SKM-1 treated with dmso at 0.1 percent for 144 hours (cell line): ENCODE data around the gene ZNF518B.

Source experiments
- DNase-seq: peaks from one replicate; lab custom pipeline; 2025; ENCODE audit not compliant: unreplicated experiment; lab: John Stamatoyannopoulos, UW

The ZNF518B gene

DNA sequence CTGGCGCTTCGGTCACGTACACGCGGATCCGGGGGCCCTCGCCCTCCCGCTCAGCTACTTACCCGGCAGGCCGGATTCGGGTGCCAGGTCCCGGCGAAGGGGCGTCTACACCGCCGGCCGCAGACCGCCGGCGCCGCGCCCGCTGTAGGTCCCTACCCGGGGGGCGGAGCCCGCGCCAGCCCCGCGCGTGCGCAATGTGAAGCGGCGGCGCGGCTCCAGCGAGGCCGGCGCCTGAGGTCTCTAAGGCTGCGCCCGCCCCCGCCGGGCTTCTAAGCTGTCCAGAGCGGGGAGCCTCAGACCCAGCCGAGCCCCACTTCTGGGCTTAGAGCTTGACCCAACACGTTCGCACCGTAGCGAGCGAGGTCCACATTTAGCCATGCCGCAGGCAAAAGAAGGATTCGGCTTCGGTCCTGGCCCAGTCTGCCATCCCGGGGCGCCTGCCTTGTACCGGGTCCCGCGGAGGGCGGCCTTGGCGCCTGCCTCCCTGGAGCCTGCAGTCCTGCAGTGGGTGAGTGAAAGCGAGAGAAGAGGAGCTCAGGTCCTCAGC, at the start of gene ZNF518B:
TSS of gene ZNF518B (minus strand) at position 172 of the 547 bp plus-strand sequence. CDS start 11,098 bp downstream, outside the sequence.
- peak; percentile 53 for DNase-seq

- peak; percentile 49 for DNase-seq
Measured at GRCh38 chr4:10506077-10506476, 48.9 kb upstream of the ZNF518B start.

DNA sequence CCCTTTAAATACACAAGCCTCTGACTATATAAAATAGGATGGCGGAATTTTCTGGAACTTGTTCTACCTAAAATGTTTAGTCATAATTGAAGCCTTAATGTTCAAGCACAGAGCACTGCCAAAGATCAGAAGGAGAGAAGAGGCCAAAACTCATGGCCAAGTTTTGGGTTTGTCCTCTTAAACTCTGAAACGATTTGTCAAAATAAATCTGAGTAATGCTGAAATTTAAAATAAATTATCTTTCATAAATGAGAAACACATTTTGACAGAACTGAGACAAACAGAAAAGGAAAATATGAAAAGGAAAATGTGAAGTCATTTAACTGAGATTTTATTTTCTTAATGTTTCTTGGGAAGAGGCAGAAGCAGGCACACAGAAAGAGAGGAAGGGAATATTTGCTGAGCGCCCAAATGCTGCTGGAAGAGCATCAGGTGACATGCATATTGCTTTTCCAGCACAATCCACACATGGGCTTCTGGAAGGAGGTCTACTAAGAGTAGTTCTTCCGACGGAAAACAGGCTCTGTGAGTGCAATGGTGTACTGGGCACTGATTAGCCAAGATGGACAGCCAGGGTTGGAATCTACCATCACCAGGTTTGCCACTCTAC, 47.4 kb upstream of the ZNF518B start:
- DNase-seq = no peak

- no peak for DNase-seq
Measured at GRCh38 chr4:10502717-10503116, 45.5 kb upstream of the ZNF518B start.

GRCh38 chr4:10500776-10501175, 43.5 kb upstream of the ZNF518B start:
- no peak for DNase-seq

GRCh38 chr4:10496200-10496599, 39.0 kb upstream of the ZNF518B start:
- DNase-seq = no peak

DNA sequence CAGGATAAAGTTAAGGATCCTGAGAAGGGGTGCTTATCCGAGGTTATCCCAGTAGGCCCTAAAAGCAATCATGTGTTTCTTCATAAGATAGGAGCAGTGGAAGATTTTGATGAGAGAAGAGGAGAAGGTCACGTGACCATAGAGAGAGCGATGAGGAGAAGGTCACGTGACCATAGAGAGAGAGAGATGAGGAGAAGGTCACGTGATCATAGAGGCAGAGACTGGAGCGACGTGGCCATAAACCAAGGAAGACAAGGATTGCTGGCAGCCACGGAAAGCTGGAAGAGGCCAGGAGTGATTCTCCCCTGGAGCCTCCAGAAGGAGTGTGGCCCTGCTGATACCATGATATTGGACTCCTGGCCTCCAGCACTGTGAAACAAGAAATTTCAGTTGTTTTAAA, 38.4 kb upstream of the ZNF518B start:
- no peak for DNase-seq

DNA sequence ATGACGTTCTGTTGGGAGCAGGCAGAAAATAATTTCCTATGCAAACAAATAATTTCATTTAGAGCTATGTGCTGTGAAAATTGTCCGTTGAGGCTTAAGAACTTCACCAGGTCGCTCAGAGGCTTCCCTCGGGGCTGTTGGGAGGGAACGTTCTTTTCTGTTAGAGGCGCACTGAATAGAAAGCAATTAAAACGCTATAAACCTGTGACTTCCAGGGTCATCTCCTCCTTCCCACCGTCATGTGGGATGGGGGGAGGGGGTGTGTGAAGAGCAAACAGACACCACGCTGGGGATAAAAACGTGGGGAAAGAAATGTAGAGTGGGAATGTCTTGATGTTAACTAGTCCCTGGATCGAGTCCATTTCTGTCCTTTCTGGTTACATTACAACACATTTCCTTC, 35.2 kb upstream of the ZNF518B start:
- no peak for DNase-seq

DNA sequence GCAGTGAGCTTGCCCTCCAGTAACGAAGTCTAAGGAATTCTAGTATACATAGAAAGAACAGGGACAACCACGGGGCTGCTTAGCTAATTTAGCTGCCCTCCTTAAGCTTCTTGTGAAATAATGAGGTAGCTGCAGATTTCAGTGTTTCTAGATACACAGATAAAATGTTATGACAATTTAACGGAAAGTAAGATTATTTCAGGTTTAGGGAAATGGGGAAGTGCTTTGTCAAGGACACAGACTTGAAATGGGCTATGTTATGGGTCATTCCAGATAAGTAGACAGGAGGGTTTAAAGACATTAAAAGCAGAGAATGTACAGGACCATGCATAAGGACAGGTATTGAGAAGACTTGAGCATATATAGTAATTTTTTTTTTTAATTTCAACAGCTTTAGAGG, 34.2 kb upstream of the ZNF518B start:
- no peak for DNase-seq

DNA sequence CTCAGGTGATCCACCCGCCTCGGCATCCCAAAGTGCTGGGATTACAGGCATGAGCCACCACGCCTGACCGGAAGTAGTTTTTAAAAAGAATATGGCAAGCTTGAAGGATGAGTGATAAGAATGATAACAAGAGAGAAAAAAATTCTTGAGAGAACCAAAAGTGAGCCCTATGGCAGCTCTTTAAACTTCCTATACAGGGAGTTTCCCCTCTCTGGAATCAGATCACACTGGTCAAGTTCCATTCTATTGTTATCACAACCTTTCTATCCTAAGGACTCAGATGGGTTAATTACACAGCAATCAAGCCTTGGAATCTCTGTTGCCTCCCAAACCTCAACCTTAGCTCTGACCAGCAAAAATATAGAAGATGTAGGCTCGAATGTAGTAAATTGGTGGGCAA, 33.8 kb upstream of the ZNF518B start:
- DNase-seq = no peak

- DNase-seq = no peak
Measured at GRCh38 chr4:10482913-10483312, 25.7 kb upstream of the ZNF518B start.

GRCh38 chr4:10480616-10481015, 23.4 kb upstream of the ZNF518B start:
- DNase-seq = no peak

DNA sequence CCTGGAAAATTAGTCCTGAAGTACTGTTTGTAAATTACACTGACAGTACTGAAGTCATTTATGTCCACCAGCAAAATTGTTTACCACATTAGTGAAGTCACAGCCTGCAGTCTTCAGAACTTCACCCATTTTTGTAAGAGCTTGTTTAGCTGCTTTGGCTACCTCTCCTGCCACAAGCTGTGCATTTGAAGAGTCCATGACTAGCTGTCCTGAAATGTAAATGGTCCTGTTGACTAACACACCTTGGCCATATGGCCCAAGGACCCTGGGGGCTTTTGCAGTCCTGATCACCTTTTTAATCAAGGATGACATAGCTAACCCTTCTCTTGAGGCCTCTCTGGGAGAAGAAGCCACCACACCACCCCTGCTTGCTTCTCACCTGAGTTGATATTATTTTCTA, 21.4 kb upstream of the ZNF518B start:
- DNase-seq = no peak

DNA sequence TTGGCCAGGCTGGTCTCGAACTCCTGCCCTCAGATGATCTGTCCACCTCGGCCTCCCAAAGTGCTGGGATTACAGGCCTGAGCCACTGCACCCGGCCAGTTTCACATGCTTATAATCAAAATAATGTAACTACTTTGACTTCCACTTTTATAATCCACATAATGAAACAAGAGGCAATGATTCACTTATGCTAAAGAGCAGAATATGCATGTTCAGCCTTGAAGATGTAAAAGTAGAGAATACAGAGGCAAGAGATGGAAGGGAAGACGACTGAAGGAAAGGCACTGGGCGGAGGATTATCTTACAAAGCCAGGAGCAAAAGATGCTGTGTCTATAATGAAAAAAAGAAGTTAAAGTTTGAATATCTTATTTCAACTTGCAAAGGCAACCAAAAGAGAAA, 13.3 kb upstream of the ZNF518B start:
- DNase-seq = no peak

- no peak for DNase-seq
Measured at GRCh38 chr4:10466161-10466560, 8.9 kb upstream of the ZNF518B start.

GRCh38 chr4:10462876-10463275, 5.7 kb upstream of the ZNF518B start:
- no peak for DNase-seq

DNA sequence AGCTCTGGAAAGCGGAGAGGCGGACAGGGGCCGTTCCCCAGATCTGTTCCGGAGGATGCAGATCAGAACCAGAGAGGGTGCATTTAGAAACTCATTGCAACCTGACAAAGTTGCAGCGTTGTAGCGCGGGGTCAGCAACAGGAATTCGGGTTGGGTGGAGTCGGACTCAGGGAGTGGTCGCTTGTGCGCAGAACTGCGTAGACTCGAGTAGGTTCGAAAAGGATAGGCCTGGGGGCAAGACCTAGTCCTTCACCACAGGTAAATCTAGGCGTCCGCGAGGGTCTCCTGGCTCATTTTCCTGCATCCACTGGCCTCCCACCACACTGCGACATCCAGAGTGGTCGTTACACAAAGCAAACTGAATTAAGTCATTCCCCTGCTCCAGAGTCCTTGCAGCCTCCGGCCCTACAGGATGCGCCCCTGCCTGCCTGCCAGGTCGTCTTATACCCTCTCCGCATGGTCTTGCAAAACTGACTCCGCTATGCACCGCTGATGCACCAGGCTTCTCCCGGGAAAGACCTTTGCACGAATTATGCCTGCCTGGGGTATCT, 4.7 kb upstream of the ZNF518B start:
- DNase-seq = no peak

GRCh38 chr4:10461091-10461849, 4.0 kb upstream of the ZNF518B start:
- peak; percentile 64 for DNase-seq

GRCh38 chr4:10460313-10461047, 3.3 kb upstream of the ZNF518B start:
- DNase-seq = no peak

DNA sequence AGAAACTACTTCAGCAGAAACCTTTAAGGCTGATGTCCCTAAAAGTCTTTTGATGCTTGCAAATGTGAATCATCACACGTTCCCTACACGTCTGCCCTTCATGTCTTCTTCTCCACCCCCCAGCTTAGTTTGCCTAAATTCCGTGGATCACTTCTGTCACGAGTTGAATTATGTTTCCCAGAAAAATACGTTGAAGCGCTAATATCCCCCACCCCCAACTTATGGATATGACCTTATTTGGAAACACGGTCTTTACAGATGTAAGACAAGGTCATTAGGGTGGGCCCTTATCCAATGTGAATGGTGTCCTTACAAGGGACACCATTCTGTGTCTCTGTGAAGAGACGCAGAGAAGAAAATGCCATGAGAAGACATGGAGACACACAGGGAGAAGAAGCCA, 2.1 kb upstream of the ZNF518B start:
- DNase-seq = no peak

DNA sequence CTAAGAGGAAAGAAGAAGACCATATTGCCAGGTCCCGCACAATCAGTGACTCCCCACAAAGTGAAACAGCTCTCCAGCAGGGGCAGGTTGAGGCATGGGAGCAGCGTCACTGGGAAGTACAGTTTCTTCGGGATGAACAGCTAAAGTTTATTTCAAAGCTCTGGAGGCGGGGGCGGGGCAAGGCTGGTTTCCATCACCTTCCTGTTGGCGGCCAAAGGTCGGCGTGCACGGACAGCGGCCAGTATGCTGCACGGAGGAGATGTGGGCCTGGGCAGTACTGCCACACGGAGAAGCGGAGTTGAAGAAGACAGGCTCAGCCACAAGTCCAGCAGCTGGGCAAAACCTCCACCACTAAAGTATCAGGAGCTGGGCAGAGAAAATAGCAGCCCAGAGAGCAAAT, 951 bp upstream of the ZNF518B start:
- no peak for DNase-seq
